Measurements from ENCODE around the gene LMBR1.
"Not testable (repeated sequence)": the region's sequence is repeated elsewhere in the genome, so short reads cannot be mapped to it uniquely, and the experiment has no call there.

The LMBR1 gene

DNA sequence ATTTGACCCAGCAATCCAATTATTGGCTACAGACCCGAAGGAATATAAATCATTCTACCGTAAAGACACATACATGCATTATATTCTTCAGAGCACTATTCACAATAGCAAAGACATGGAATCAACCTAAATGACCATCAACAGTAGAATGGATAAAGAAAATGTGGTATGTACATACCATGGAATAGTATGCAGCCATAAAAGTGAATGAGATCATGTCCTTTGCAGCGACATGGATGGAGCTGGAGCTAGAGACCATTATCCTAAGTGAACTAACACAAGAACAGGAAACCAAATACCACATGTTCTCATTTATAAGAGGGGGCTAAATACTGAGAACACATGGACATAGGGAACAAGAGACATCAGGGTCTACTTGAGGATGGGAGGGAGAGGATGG lies 44.0 kb downstream of the LMBR1 start:
- no peak for DNase-seq (ENCODE audit: low read depth in 2 of 2)

- no peak for DNase-seq (ENCODE audit: low read depth in 2 of 2)
Observed at GRCh38 chr7:156845379-156846101, 47.4 kb downstream of the LMBR1 start.

- not testable (repeated sequence) for DNase-seq (ENCODE audit: low read depth in 2 of 2)
Observed at GRCh38 chr7:156843582-156843981, 49.4 kb downstream of the LMBR1 start.

GRCh38 chr7:156843157-156843556 lies 49.8 kb downstream of the LMBR1 start:
- DNase-seq (ENCODE audit: low read depth in 2 of 2): no peak

- no peak for DNase-seq (ENCODE audit: low read depth in 2 of 2)
Observed at GRCh38 chr7:156842740-156843140, 50.2 kb downstream of the LMBR1 start.

- DNase-seq (ENCODE audit: low read depth in 2 of 2): no peak
Observed at GRCh38 chr7:156842317-156842716, 50.7 kb downstream of the LMBR1 start.

- no peak for DNase-seq (ENCODE audit: low read depth in 2 of 2)
Observed at GRCh38 chr7:156841497-156841896, 51.5 kb downstream of the LMBR1 start.

GRCh38 chr7:156840134-156840533 lies 52.8 kb downstream of the LMBR1 start:
- no peak for DNase-seq (ENCODE audit: low read depth in 2 of 2)

- no peak for DNase-seq (ENCODE audit: low read depth in 2 of 2)
Observed at GRCh38 chr7:156836443-156836842, 56.5 kb downstream of the LMBR1 start.

GRCh38 chr7:156834462-156834861 lies 58.5 kb downstream of the LMBR1 start:
- no peak for DNase-seq (ENCODE audit: low read depth in 2 of 2)

DNA sequence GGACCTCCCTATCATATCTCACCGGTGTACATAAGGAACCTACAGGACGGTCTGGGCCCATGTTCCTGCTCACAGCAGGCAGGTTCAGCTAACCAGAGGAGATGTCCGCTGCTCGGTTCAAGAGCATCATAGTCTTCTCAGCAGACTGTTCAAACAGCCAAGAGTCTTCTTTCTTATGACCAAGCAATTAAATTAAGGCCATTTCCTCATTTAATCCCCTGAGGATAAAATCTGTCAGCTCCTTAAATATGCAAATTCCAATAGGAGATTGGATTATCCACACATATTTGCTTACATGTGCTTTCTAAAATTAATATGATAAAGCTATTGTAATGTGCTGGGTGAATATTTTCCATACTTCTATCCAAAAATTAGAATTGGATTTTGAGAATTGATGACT lies 59.7 kb downstream of the LMBR1 start:
- no peak for DNase-seq (ENCODE audit: low read depth in 2 of 2)

DNA sequence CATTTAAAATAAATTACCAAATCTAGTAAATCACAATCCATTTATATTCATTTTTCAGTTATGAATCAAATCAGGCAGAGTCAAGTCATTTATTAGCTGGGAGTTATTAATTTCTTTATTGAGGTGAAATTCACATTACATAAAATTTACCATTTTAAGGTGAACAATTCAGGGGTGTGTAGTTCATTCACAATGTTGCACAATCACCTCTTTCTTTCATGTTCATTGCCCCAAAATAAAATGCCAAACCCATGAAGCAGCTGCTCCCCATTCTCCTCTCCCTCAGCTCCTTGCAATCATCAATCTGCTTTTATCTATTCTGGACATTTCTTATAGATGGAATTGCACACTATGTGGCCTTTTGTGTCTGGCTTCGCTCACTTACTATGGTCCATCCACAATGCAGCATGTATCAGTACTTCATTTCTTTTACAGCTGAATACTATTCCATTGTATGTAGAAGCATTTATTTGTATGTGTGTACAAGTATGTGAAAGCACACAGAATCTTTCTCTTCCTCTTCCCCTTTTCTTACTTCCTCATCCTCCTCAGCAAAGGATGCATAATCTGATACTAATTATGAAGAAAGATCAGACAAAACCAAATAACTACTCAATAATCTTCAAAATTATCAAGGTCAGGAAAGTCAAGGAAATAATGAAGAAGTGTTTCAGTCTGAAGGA lies 60.6 kb downstream of the LMBR1 start:
- DNase-seq (ENCODE audit: low read depth in 2 of 2): no peak

DNA sequence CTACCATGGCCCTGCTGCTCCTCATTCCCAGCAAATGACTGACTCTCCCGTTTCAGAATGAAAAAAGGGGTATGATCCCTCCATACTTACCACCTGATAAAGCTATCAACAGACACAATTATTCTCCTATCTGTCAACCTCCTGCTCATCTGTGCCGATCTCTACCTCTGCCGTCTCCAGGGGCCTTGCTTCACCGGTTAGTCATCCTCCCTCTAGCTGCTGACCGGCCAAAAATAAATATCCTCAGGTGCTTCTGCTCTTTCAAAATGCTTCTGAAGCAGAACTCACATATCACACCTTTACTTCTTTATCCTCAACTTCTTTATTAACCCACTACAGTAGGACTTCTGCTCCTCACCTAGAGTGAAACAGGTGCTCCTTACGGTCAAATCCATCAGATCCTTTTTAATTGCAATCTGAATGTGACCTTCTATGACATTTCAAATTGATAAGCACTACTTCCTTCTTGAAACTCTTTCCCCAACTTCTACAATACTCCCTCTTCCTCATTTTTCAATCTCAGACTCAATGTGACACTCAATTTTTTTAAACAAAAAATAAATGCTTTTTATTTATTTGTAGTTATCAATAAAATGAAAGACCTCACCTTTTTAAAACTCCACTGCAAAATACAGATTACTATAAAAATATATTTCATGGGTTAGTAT lies 63.2 kb downstream of the LMBR1 start:
- DNase-seq (ENCODE audit: low read depth in 2 of 2): no peak

- DNase-seq (ENCODE audit: low read depth in 2 of 2): no peak
Observed at GRCh38 chr7:156827587-156828203, 65.3 kb downstream of the LMBR1 start.

DNA sequence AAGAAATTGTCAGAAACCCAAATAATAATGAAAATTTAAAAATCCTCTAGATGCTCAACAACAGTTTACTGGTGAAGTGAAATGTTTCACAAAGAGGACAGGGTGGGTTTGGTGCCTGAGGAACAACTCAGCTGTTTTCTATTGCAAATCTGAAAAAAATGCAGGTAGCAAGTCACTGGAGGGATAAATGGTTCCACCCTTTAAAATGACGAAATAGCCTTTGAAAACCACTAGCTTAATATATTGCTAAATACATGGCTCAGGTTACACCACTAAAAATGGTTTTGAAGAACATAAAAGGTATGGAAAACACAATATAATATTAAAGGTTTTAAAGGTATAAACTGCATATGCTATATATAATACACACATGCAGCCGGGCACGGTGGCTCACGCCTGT lies 69.5 kb downstream of the LMBR1 start:
- no peak for DNase-seq (ENCODE audit: low read depth in 2 of 2)

DNA sequence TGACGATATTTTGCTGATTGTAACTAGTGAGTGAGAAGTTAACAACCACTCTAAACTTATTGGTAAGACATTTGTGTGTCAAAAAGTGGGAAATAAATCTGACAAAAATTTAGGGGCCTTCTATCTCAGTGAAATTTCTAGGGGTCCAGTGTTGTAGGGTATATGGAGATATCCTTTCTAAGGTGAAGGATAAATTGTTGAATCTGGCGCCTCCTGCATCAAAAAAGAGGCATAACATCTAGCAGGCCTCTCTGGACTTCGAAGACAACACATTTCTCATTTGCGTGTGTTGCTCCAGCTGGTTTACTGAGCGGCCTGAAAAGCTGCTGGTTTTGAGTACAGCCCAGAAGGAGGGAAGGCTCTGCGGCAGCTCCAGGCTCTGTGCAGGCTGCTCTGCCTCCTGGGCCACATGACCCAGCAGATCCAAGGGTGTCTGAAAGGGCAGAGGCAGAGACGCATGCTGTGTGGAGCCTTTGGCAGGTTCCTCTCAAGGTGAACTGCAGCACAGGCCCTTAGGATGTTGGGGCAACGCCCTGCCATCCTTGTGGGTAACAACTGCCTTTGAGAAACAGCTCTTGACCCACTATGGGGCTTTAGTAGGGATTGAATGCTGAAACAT lies 72.4 kb downstream of the LMBR1 start:
- DNase-seq (ENCODE audit: low read depth in 2 of 2): no peak

DNA sequence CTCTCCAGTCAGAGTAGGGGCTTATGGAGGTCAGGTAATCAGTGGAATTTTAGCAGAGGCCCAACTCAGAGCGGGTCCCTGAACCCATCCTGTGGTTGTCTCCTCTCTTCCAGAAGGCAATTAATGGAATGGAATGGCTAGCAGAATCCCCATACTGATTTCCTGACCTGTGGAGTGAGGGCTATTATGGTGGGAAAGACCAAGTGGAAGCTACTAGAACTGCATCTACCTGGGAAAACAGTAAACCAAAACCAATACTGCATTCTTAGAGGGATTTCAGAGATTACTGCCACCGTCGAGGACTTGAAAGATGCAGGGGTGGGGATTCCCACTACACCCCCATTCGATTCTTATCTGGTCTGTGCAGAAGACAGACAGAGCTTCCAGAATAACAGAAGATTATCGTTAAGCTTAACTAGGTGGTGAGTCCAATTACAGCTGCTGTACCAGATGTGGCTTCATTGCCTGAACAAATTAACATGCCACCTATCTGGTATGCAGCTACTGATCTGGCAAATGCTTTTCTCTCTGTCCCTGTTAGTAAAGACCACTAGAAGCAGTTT lies 73.2 kb downstream of the LMBR1 start:
- DNase-seq (ENCODE audit: low read depth in 2 of 2): no peak

DNA sequence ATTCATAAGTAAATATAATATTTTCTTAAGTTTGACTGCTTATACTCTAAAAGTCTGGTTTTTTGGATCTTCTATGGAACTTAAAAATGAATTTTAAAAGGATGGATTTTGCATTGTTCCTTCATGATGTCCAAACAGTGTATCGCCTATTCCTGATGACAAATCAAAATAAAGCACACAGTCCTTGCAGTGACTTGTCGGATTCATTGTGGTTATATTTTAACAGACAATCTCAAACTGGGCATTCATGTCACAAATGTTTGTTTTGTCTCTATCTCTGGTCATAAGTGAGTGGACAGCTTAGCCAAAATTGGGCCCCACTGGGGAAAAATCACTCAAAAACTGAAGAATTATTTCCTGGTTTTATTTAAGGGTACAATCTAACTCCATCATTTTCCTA lies 74.8 kb downstream of the LMBR1 start:
- DNase-seq (ENCODE audit: low read depth in 2 of 2): no peak

DNA sequence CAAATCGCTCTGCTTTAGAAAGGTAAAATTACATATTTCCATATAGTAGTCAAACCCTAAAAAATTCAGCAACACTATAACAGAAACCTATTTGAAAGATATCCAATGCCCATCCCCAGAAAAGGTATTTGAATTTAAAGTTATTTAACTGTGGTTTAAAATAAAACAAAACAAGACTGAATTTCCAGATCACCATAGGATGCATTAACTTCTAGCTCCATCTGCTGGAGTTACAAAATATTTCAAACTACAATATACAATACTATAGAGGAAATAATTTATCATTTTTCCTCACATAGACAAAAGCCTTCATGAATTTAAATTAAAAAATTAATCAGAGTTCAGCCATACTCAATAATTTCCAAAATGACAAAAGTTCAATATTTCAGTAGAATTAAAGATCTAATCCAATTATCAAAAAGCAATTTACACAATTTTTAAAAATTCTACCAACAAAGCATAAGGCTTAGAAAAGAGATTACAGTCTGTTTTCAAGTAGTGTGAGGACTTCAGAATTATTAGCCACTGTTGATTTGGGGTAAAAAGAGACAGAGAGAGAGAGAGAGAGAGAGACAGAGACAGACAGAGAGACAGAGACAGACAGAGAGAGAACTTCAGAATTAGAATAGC lies 75.9 kb downstream of the LMBR1 start:
- no peak for DNase-seq (ENCODE audit: low read depth in 2 of 2)

DNA sequence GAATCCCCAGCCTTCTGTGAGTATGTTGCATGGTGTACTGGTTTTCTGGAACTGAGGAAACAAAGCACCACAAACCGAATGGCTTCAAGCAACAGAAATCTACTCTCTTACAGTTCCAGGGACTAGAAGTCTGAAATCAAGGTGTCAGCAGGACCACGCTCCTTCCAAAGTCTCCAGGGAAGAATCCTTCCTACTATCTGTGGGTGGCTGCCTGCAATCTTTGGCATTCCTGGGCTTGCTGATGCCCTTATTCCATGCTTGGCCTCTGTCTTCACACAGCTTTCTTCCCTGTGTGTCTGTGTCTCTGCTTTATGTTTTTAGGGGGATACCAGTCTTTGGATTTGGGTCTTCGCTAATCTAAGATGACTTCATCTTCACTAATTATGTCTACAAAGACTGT lies 81.3 kb downstream of the LMBR1 start:
- DNase-seq (ENCODE audit: low read depth in 2 of 2): no peak

DNA sequence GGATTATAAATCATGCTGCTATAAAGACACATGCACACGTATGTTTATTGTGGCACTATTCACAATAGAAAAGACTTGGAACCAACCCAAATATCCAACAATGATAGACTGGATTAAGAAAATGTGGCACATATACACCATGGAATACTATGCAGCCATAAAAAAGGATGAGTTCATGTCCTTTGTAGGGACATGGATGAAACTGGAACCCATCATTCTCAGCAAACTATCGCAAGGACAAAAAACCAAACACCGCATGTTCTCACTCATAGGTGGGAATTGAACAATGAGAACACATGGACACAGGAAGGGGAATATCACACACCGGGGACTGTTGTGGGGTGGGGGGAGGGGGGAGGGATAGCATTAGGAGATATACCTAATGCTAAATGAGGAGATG lies 89.3 kb downstream of the LMBR1 start:
- DNase-seq (ENCODE audit: low read depth in 2 of 2): not testable (repeated sequence)
